Skeletal muscle satellite cell (primary cell): ENCODE measurements around the gene KARS1. TPM values are rescaled to one million over a fixed set of nuclear protein-coding genes. Genes with fewer than 3 reads are reported as not detected.

Experiments used
- H3K27me3 ChIP-seq: 2 replicates; pipeline ENCODE4 v1.7.0; 2013; ENCODE audit warnings: low read length; ENCODE audit not compliant: control insufficient read depth, insufficient read depth
- H3K36me3 ChIP-seq: 2 replicates; pipeline ENCODE4 v1.7.0; 2013; ENCODE audit warnings: mild to moderate bottlenecking, control low read depth, low read length; ENCODE audit not compliant: insufficient read depth
- H3K4me1 ChIP-seq: 2 replicates; pipeline ENCODE4 v1.7.0; 2013; ENCODE audit warnings: low read length; ENCODE audit not compliant: control insufficient read depth, insufficient read depth
- H3K4me2 ChIP-seq: 2 replicates; pipeline ENCODE4 v1.7.0; 2013; ENCODE audit warnings: mild to moderate bottlenecking, low read length
- H3K4me3 ChIP-seq: 2 replicates; pipeline ENCODE4 v1.7.0; 2013; ENCODE audit warnings: low read length
- H3K9ac ChIP-seq: 2 replicates; pipeline ENCODE4 v1.7.0; 2013; ENCODE audit warnings: mild to moderate bottlenecking, low read depth, low read length, moderate library complexity
- H3K9me3 ChIP-seq: replicated peaks from 2 replicates; pipeline ENCODE4 v1.7.0; 2013; ENCODE audit warnings: mild to moderate bottlenecking, control low read depth, low read length
- total RNA-seq: library from RNA; depleted of rRNA; stranded (reverse); fragments of >200 nt; gene quantifications from 2 replicates; pipeline ENCODE4 v1.2.3, GENCODE V29; 2012; rRNA removed

The KARS1 gene
- total RNA-seq, result 187 and 196 TPM in 2 replicates

- H3K9me3 ChIP-seq, result no peaks in the 10 kb centered on the region
- H3K4me1 ChIP-seq, result peaks cover 22% of the 10 kb centered on the region
- H3K27me3 ChIP-seq, result no peaks in the 10 kb centered on the region
- H3K4me3 ChIP-seq, result peak within 1 kb of the TSS; percentile 95
- H3K4me2 ChIP-seq, result peak within 1 kb of the TSS; percentile 97
- peak within 1 kb of the TSS; percentile 95 for H3K9ac ChIP-seq
- H3K36me3 ChIP-seq, result peaks cover 25% of the 10 kb centered on the region
Measured at GRCh38 chr16:75647492-75648264, at the start of gene KARS1, which contains the start of gene TERF2IP. KARS1 (minus strand) TSS chr16:75647665; CDS start chr16:75647639, 26 bp downstream. TERF2IP (plus strand) TSS chr16:75647773; CDS start chr16:75647883, 110 bp downstream.

- no peak overlapping the region for H3K4me2 ChIP-seq
- no peaks in the 10 kb centered on the region for H3K9me3 ChIP-seq
- H3K36me3 ChIP-seq, result no peaks in the 10 kb centered on the region
- no peaks in the 10 kb centered on the region for H3K4me1 ChIP-seq
- no peaks in the 10 kb centered on the region for H3K27me3 ChIP-seq
- H3K9ac ChIP-seq, result no peak overlapping the region
- H3K4me3 ChIP-seq, result no peak overlapping the region
Measured at GRCh38 chr16:75695708-75696107, 48.2 kb upstream of the KARS1 start.

GRCh38 chr16:75687361-75687760, 39.9 kb upstream of the KARS1 start:
- no peaks in the 10 kb centered on the region for H3K27me3 ChIP-seq
- no peaks in the 10 kb centered on the region for H3K9me3 ChIP-seq
- H3K4me2 ChIP-seq, result no peak overlapping the region
- H3K4me3 ChIP-seq, result no peak overlapping the region
- H3K4me1 ChIP-seq, result no peaks in the 10 kb centered on the region
- H3K9ac ChIP-seq, result no peak overlapping the region
- H3K36me3 ChIP-seq, result no peaks in the 10 kb centered on the region

GRCh38 chr16:75682308-75682707, 34.8 kb upstream of the KARS1 start:
- Histone ChIP-seq H3K4me3 (no peak overlapping the region), H3K36me3 (no peaks in the 10 kb centered on the region), H3K4me1 (no peaks in the 10 kb centered on the region), H3K9me3 (no peaks in the 10 kb centered on the region), H3K4me2 (no peak overlapping the region), H3K27me3 (no peaks in the 10 kb centered on the region), H3K9ac (no peak overlapping the region)

- Histone ChIP-seq H3K36me3 (no peaks in the 10 kb centered on the region), H3K4me3 (no peak overlapping the region)
Measured at GRCh38 chr16:75679366-75679765, 31.9 kb upstream of the KARS1 start.

GRCh38 chr16:75676909-75677308, 29.4 kb upstream of the KARS1 start, which contains the start of gene CPHXL2:
CPHXL2 (minus strand) TSS chr16:75677009; CDS start chr16:75676999, 10 bp downstream.
- Histone ChIP-seq H3K9ac (no peak within 1 kb of the TSS), H3K4me2 (no peak within 1 kb of the TSS), H3K4me1 (no peaks in the 10 kb centered on the region), H3K9me3 (no peaks in the 10 kb centered on the region), H3K36me3 (no peaks in the 10 kb centered on the region), H3K27me3 (no peaks in the 10 kb centered on the region), H3K4me3 (no peak within 1 kb of the TSS)

More at GRCh38 chr16:75679366-75679765, 31.9 kb upstream of the KARS1 start:
- Histone ChIP-seq H3K4me2 (no peak overlapping the region), H3K4me1 (no peaks in the 10 kb centered on the region), H3K27me3 (no peaks in the 10 kb centered on the region), H3K9ac (no peak overlapping the region), H3K9me3 (no peaks in the 10 kb centered on the region)

GRCh38 chr16:75667503-75667902, 20.0 kb upstream of the KARS1 start:
- no peak overlapping the region for H3K4me2 ChIP-seq
- no peaks in the 10 kb centered on the region for H3K9me3 ChIP-seq
- H3K4me1 ChIP-seq, result no peaks in the 10 kb centered on the region
- H3K9ac ChIP-seq, result no peak overlapping the region
- H3K36me3 ChIP-seq, result no peaks in the 10 kb centered on the region
- no peaks in the 10 kb centered on the region for H3K27me3 ChIP-seq
- H3K4me3 ChIP-seq, result no peak overlapping the region

GRCh38 chr16:75660726-75661302, 13.3 kb upstream of the KARS1 start:
- Histone ChIP-seq H3K4me3 (no peak overlapping the region), H3K4me2 (no peak overlapping the region), H3K36me3 (peaks cover 39% of the 10 kb centered on the region), H3K27me3 (no peaks in the 10 kb centered on the region), H3K9ac (no peak overlapping the region), H3K9me3 (no peaks in the 10 kb centered on the region), H3K4me1 (no peaks in the 10 kb centered on the region)

GRCh38 chr16:75660321-75660720, 12.9 kb upstream of the KARS1 start:
- H3K4me3 ChIP-seq, result no peak overlapping the region
- H3K9me3 ChIP-seq, result no peaks in the 10 kb centered on the region
- H3K36me3 ChIP-seq, result peaks cover 44% of the 10 kb centered on the region
- no peak overlapping the region for H3K4me2 ChIP-seq
- no peaks in the 10 kb centered on the region for H3K4me1 ChIP-seq
- H3K27me3 ChIP-seq, result no peaks in the 10 kb centered on the region
- H3K9ac ChIP-seq, result no peak overlapping the region

GRCh38 chr16:75658175-75658574, 10.7 kb upstream of the KARS1 start:
- Histone ChIP-seq H3K4me3 (no peak overlapping the region), H3K4me2 (no peak overlapping the region), H3K9ac (no peak overlapping the region), H3K27me3 (no peaks in the 10 kb centered on the region), H3K9me3 (no peaks in the 10 kb centered on the region), H3K36me3 (peaks cover 54% of the 10 kb centered on the region), H3K4me1 (peaks cover 12% of the 10 kb centered on the region)

GRCh38 chr16:75653922-75654321, 6.5 kb upstream of the KARS1 start:
- peak overlapping the region; percentile 7 for H3K4me3 ChIP-seq
- no peaks in the 10 kb centered on the region for H3K9me3 ChIP-seq
- H3K9ac ChIP-seq, result peak overlapping the region; percentile 34
- H3K27me3 ChIP-seq, result no peaks in the 10 kb centered on the region
- peaks cover 32% of the 10 kb centered on the region for H3K4me1 ChIP-seq
- peaks cover 44% of the 10 kb centered on the region for H3K36me3 ChIP-seq
- peak overlapping the region; percentile 59 for H3K4me2 ChIP-seq
